Activated CD4-positive, alpha-beta T cell treated with anti-CD3 and anti-CD28 coated beads, Interleukin-2, amount 50 U/mL, for 48 hours (primary cell): ENCODE data around the gene PPP2R2C.

Experiments used
- DNase-seq, 2 experiments: peaks; one replicate each; pipeline ENCODE4 v3.0.0-alpha.2; 2020

The PPP2R2C gene

DNA sequence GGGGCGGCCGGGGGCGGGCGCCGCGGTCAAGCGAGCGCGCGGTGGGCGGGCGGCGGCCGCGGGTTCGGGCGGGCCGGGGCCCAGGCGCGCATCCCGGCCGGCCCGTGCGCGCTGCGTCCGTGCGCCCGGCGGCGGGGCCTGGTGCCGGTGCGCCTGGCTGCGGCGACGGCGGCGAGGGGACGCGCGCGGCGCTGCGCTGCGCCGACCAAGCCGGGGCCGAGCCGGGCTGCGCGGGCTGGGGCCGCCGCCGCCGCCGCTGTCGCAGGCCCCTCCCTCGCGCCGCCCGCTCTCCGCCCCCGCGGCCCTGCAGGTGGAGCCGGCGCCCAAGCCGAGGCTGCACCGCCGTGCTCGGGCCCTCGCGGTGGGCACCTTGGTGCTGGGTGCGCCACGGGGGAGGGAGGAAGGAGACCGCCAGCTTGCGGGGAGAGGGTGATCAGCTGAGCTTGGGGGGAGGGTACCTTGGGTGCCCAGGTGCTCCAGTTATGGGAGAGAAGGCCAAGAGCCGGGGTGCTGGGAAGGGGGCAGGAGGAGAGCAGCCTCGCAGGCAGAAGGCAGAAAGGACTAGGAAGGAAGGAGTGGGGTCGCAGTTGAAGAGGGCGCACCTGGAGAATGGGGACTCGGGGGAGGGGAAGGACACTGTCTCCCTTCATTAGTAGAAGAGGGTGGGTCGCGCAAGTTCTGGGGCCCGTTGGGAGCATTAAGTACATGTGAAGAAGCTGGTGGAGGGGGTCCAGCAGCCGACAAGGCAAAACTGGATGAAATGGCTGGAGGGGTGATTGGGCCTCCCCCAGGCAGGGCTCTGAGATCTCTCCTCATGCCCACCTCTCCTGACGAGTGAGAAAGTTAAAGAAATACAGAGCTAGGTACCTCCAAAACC lies at the start of gene PPP2R2C:
Gene PPP2R2C (minus strand): TSS at position 228 of the 877 bp plus-strand sequence. CDS start 385 bp downstream, outside the sequence.
- no peak for DNase-seq

DNA sequence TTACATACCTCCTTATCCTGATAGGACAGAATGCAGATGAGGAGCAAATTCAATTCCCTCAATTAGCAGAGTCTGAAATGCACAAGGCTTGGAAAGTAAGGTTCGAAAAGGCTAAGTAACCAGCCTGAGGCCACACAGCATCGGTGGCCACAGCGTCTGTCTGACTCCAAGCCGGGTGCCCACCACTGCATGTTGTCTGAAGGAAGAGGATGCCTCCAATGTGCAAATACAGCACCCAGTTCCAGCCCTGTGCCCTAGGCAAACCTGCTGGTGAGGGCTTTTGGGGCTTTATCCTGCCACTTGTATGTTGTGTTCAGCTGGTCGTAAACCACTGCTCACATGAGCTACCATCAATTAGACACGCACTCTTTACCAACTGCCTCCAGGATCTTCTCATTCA lies 48.6 kb upstream of the PPP2R2C start:
- no peak for DNase-seq

DNA sequence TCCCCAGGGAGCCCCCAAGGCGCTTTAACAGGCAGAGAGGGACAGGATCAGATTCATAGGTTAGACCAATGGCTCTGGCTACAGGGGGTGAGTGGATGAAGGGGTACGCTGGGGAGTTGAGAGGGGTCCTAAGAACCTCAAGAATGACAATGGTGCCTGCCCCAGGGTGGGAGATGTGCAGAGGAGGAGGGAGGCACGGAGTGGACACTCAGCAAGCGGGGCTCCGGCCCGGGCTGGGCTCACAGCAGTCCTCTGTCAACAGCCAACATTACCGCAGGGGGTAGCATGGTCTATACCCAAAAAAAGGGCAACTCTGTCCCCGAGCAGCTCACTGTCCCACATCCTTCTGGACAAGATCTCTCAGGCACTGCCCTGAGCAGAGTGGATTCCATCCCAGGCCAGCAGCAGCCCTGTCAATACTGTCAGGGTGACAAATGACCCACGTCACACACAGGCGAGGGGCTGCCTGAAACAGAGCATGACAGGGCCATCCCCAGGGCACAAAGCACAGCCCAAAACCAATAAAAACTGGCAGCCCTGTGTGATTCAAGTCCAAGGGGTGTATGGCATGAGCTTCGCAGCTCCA lies 47.7 kb upstream of the PPP2R2C start:
- no peak for DNase-seq

DNA sequence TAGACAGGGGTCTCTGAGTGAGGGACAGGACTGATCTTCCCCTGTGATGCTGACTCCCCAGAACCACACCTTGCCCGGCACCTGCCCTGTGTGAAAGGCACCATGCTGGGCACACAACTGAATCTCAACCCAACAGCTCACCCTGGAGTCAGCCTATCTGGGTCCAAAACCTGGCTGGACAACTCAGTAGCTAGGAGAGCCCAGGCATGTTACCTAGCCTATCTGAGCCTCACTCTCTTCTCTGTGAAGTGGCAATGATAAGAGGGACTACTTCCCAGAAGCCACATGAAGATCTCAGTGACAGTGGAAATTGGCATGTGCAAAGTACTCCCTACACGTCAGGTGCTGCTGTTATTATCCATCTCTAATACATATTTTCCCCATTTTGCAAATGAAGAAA lies 44.8 kb upstream of the PPP2R2C start:
- DNase-seq: no peak

DNA sequence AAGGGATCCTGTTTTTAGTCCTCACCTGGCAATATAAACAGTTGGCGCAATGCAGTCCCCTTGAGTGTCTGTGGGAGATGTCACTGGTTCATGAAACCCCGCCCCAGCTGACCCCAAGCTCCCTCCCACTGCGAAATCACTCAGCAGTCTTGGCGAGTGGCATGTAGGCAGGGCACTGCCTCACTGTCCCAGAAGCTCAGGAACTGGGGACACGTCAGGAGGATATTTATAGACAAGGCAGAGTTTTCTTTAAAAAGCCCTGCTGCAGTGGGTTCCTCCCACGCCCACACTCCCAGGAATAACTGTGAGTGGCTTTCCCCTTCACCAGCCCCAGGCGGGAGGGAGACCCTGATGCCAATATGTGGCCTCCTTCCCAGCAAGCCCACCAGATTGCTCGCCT lies 44.3 kb upstream of the PPP2R2C start:
- DNase-seq: no peak

DNA sequence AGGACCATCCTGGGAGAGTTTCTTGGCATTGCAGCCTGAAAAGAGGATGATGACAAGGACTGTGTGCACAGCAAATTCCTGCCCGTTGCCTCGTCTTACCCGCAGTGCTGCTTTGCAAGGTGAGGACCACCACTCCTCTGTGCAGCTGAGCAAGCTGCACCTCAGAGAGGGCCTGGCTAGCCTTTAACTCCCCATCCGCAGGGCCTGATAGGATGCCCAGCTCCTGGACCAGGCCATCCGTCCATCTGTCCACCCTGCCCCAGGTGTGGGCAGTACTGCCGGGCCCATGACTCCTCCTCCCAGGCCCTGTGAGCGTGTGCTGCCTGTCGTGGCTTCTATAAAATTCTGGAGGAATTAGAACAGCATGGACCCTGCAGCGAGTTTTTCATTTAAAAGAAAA lies 43.9 kb upstream of the PPP2R2C start:
- DNase-seq: no peak

DNA sequence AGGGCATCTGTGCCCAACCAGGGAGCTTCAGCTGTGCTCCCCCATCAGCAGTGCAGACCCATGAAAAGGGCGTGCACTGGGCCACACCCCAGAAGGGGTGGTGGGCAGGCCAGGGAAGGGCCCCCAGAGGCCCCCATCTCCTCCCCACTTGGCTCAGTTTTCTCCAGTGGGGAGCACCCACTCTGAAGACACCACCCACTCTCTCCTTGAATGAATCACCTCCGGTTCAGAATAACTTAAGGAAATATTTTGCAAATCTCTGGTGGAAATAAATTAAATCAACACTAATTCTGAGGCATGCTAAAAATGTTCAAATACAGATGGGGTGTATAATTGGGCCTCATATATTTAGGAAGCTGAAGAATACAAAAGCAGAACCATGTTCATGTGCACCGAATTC lies 41.3 kb upstream of the PPP2R2C start:
- no peak for DNase-seq

DNA sequence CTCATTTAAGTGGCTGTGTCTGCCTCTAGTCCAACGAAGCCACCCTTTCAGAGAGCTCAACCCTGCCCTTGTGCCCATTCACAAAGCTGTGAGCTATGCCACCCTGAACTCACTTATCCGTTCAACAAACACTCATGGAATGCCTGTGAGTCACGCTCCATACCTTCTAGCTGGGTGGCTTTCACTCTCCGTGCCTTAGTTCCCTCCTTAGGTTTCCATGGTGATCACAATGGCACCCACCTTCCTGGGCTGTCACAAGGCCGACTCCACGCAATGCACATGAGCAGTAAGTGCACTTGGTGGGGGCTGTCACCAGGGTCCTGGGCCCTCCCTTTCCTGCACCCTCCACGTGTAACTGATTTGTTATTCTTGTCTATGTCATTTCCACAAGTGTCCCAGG lies 37.2 kb upstream of the PPP2R2C start:
- no peak for DNase-seq

DNA sequence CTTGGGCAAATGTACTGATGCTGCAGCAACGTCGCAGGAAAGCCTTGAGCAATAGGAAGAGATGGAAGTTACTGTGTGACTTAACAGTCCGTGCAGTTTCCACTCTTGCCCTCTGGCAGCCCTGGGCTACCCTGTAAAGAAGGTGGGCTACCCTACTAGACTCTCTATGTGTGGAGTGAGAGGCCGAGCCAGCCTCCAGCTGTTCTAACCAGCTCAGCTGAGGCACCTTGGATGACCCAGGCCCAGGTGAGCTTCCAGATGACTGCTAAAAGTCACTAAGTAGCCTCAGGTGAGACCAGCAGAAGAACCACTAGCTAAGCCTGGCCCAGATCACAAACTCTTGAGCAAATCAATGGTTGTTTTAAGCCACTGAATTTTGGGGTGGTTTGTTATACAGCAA lies 34.9 kb upstream of the PPP2R2C start:
- no peak for DNase-seq

DNA sequence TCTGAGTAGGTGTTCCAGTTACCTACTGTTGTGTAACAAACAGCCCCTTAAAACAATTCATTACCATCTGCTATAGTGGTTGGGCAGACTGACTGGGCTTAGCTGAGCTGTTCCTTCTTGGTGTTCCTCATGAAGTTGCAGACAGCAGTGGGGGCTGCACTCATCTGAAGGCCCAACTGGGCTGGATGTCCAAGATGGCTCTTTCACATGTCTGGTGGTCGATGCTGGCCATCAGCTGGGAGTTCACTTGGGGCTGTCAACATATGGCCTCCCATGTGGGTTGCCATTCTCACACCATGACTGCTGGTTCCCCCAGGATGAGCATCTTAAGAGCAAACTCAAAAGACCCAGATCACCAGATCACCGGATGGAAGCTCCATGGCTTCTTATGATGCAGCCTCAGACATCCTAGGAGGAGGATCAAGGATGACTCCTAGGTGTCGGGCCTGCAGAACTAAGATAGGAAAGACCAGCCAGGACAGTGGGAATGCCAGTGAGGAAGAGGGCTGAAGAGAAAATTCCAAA lies 34.3 kb upstream of the PPP2R2C start:
- no peak for DNase-seq

DNA sequence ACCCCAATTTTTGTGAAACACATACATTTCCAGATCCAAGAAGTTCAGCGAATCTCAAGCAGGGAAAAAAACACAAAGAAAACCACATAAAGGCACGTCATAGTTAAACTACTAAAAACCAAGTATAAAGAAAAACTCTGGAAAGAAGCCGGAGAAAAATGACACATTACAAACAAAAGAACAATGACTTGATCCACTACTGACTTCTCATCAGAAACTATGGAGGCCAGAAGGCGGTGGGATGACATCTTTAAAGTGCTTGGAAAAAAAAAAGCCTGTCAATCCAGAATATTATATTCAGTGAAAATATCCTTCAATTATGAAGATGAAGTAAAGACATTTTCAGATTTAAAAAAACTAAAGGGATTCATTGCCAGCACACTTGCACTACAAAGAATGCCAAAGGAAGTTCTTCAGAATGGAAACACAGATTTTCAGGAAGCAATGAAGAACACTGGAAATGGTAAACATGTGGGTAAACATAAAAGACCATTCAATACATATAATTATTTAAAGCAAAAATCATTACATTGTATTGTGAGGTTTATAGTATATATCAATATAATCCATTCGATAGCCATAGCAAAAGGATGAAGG lies 32.6 kb upstream of the PPP2R2C start:
- no peak for DNase-seq

DNA sequence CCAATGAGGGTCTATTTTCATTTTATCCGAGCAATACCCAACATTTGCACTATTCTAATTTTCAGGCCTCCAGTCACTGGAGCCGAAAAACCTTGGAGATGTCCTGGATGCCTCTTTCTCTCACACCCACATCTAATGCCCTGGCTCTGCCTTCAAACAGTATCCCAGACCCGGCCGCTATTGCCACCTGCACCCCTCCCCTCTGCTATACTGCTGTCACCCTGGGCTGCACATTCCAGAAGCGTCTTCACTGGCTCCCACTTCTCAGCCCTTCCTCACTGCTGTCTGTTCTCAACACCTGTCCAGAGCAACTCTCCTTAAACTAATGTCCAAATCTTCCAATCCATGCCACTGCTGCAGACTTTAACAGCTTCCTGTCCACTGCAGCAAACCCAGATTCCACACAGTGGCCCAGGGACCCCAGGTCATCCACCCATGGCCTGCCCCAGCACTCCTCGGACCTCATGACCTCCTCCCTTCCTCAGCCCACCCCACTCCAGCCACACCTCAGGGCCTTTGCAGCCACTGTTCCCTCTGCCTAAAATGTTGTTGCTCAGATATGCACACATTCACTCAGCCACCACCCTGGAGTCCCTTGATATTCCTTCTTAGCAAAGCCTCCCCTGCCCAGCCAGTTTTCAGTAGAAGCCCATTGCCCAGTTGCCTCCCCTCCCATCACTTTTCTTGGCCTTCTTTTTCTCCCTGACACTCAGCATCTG lies 30.5 kb upstream of the PPP2R2C start:
- DNase-seq: no peak

DNA sequence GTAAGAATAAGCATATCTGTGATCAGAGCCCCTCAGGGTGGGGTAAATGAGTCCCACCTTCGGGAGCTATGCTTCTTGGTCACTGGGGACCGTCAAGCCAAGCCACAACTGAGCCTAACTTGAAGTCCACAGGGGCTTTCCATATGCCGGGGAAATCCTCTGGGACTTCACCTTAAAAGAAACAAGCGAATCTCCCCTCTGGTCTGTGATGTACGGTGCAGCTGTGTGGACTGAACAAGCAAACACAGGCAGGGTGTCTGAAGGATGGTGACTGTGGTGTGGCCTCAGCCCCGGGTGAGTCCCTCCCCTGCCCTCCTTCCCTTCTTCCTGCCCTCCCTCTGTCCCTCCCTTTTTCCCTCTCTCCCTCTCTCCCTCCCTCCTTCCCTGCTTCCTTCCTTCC lies 29.7 kb upstream of the PPP2R2C start:
- no peak for DNase-seq

DNA sequence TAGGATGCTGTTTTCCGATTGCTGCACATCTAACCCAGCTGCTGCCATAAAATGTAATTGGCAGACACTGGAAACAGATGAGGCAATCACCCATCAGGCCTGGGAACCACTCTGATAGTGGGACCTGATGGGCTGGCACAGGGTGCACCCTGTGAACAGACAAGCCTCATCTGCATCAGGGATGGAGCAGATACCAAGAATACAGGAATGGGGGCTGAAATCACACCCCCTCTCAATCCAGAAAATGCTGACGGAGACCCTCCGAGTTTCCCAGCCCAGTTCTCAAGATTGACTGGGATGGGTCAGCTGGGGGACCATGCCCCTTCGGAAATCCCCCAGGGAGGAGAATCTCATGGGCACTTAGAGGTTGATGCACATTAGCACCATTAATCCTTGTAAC lies 28.8 kb upstream of the PPP2R2C start:
- no peak for DNase-seq

DNA sequence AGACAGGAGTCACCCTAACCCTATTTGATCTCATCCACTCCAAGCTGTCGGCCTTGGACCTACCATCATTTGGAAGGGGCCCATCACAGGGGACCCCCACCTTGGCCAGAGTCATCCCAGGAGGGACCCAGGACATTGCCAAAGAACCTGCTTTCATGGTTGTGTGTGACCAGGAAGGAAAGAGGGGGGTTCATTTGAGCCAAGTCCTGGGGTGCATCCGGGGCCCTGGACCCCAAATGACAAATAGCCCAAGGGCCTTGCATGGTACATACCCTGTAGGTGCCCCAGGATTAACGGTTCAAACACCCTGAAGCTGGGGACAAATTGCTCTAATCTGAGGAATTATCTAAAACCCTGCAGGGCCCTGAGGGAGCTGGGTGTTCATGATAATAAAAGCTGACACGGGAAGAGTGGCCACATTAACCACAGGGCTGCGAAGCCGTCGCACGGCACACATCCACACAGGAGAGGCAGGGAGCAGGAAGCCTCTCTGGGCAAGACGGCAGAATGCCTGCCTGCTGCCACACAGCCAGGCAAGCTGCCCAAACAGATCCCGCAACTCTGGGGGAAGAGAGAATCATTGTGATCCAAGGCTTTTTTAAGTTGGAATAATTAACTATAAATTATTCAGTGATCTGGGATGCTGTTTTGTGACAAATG lies 28.2 kb upstream of the PPP2R2C start:
- DNase-seq: no peak

DNA sequence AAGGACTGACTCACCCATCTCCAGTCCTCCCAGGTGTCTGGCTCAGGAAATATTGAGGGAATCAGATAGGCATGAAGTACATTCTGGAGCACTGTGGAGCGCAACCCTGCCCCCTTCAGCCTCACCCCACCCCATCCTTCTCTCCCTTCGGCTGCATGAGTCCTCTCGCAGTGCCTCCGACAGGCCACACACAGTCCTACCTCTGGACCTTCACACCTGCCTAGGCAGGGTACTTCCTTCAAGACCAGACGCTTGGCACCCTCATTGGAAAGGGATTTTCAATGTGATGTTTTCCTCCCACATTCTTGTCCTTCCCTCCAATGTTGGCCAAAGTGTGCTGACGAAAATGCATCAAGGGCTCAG lies 26.8 kb upstream of the PPP2R2C start:
- DNase-seq: no peak

DNA sequence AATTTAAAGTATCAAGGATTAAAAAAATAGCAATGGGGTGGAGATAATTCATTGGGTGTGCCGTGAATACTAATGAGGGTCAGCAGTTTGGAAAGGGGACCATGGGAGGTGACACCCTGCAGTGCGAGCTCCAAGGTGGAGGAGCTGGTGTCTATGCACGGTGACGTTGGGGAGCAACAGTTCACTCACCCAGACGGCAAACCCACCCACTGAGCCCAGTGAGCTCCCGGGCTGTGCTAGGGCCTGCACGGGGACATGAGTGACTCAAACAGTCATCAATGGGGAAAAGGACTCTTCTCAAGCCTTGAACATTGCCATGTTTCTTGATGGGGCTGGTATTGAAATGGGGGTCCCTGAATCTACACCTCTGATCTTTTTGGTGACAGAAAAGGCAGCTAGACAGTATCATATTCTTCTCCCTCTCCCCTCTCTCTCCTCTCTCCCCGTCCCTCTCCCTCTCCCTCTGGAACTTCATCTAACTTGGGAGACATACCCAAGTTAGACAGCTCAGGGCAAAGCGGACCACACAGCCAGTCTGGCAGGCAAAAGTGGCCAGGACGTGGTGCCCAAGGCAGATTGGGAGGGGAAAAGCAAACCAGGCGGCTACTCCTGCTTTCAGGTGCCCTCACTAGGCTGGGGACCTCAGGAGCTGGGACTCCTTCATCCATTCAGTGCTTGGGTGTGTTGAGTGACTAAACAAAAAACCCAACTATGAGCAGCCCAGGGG lies 26.3 kb upstream of the PPP2R2C start:
- no peak for DNase-seq

DNA sequence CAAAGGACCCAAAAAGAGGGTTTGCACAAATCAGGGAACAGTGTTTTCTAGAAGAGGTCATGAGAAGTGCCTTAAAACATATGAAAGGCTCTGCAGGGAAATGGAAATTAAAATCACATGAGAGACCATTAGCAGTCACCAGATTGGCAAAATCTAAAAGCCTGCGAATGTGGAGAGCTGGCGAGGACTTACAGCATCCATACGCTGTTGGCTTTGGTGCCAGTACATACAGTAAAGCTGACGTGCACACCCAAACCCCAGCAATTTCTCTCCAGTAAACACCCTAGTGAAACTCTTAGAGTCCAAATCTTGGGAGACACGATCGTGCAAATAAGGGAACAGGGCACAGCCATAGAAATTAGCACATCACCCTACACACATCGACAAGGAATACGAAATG lies 25.4 kb upstream of the PPP2R2C start:
- no peak for DNase-seq

DNA sequence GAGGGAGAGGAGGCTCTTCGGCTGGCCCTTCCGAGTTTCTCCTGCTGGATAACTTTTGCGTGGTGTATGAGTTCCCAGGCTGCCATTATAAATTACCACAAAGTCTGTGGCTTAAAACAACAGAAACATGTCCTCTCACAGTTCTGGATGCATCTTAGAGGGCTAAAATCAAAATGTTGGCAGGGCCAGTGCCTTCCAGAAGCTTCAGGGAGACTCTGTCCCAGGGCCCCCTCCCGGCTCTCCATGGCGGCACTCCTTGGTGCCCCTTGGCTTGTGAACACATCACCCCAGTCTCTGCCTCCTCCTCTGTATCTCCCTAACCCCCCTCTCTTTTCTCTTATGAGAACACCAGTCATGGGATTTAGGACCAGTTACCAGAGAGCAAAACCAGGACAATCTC lies 23.3 kb upstream of the PPP2R2C start:
- DNase-seq: no peak

DNA sequence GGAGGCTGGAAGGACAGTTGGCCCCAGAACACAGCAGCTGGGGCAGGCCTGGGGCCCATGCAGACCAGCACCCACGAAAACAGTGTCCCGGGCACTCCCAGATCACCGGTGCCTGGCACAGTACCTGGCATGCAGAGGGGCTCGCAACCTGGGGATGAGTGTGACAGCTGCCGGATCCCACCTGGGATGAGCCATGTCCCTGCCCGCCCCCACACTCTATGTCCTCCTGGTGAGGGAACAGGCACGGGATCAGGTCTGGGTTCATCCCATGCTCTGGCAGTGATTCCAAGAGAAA lies 22.8 kb upstream of the PPP2R2C start:
- no peak for DNase-seq

DNA sequence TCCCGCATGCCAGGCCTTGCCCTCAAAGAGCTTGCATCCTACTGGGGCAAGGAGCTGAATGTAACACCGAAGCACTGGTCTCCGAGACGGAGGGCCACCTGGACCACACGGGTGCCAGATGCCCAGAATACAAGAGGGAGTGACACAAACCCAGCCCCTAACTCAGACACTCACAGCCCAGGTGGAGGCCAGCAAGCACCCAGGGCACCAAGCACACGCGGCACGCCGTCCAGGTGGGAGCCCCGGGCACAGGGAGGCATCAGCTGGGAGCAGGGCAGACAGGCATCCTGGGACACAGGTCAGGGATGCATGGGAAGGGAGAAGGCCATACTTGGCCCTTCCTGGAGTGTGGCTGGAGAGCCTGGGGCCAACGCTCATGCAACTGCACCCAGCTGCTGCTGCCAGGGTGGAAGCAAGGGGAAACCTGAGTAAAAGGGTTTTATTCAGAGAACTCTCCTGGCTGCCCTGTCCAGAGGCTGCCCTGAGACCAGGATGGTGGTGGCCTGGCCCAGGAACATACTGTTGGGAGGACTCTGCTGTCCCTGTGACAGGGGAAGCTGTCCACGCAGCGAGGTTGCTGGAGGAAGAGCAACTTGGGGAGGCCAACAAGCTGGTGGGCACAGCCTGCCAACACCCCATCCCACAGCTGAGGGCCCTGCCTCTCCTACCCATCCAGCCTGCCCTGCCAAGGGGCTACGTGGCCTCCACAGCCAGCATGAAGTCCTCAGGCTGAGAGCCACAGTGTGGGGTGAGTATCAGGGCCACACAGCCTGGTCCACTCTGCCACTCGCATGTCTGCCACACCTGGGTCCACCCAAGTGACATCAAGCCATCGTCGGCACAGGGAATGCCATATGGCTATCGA lies 22.2 kb upstream of the PPP2R2C start:
- DNase-seq: no peak
